Mucosa of descending colon (tissue), 3 donors: ENCODE measurements around the gene NR6A1. TPM values are rescaled to one million over a fixed set of nuclear protein-coding genes. Genes with fewer than 3 reads are reported as not detected.

ENCODE experiments used
- ATAC-seq: fragments of 200-7000 bp; cut with Tn5 transposase; one replicate; pipeline ENCODE4 v1.9.1; 2020; ENCODE audit warnings: mild to moderate bottlenecking, moderate library complexity
- DNase-seq, 3 donors: peaks; one replicate each; pipeline ENCODE4 v3.0.0-alpha.2; 2020
- H3K36me3 ChIP-seq: fragments of 200-600 bp; one replicate; pipeline ENCODE4 v1.8.0; 2021; ENCODE audit warnings: low read depth, mild to moderate bottlenecking
- H3K4me1 ChIP-seq: fragments of 200-600 bp; one replicate; pipeline ENCODE4 v1.8.0; 2021; ENCODE audit warnings: low read depth, mild to moderate bottlenecking
- H3K4me3 ChIP-seq: fragments of 200-600 bp; one replicate; pipeline ENCODE4 v1.8.0; 2021; ENCODE audit warnings: mild to moderate bottlenecking
- H3K9me3 ChIP-seq: fragments of 200-600 bp; one replicate; pipeline ENCODE4 v1.8.0; 2021; ENCODE audit warnings: mild to moderate bottlenecking
- intact Hi-C, 2 donors: fragments of 100-400 bp; cut with DNase I in 1 of 2; cut with micrococcal nuclease in 1 of 2; formaldehyde crosslinking; loops; one replicate each; pipeline versions ENCODE4 v1.11.0 to v1.11.1; 2022; cut with DNase I, micrococcal nuclease
- total RNA-seq, 3 donors: library from RNA; stranded (reverse); fragmentation: NEBNext Ultra II Directional in 2 of 3; extraction: Animal tissue kit (Norgen Biotek cat#: 25700) in 2 of 3; gene quantifications; one replicate each; pipeline versions ENCODE4 v1.2.1 to v1.2.4, GENCODE V29; 2021 to 2023
- TF ChIP-seq, protein P1 (sequence below): fragments of 200-600 bp; IDR thresholded peaks from one replicate; pipeline ENCODE4 v1.8.0; 2022; ENCODE audit warnings: antibody characterized with exemption, mild to moderate bottlenecking
- donor health status: DM: no; HTN: no; CAD: no; lungs with moderate emphysema.
- donor health status: DM: no; HTN: no; CAD: no.
- donor health status: DM: no; HTN: yes; CAD: no.

Gene NR6A1
- total RNA-seq, 3 donors from 2014 or later = 5.6 to 8.4 (median 7.0) TPM

GRCh38 chr9:124487260-124488182 is 283.6 kb downstream of the NR6A1 start:
- no peak overlapping the region for H3K4me3 ChIP-seq
- no peaks in the 10 kb centered on the region for H3K4me1 ChIP-seq
- intact Hi-C loops = no loop called here
- ATAC-seq (no peak), DNase-seq (no peak)
- TF ChIP-seq, protein P1, sequence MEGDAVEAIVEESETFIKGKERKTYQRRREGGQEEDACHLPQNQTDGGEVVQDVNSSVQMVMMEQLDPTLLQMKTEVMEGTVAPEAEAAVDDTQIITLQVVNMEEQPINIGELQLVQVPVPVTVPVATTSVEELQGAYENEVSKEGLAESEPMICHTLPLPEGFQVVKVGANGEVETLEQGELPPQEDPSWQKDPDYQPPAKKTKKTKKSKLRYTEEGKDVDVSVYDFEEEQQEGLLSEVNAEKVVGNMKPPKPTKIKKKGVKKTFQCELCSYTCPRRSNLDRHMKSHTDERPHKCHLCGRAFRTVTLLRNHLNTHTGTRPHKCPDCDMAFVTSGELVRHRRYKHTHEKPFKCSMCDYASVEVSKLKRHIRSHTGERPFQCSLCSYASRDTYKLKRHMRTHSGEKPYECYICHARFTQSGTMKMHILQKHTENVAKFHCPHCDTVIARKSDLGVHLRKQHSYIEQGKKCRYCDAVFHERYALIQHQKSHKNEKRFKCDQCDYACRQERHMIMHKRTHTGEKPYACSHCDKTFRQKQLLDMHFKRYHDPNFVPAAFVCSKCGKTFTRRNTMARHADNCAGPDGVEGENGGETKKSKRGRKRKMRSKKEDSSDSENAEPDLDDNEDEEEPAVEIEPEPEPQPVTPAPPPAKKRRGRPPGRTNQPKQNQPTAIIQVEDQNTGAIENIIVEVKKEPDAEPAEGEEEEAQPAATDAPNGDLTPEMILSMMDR = no peak
- H3K9me3 ChIP-seq = no peaks in the 10 kb centered on the region
- no peaks in the 10 kb centered on the region for H3K36me3 ChIP-seq

- no peak overlapping the region for H3K4me3 ChIP-seq
- H3K4me1 ChIP-seq = no peaks in the 10 kb centered on the region
- H3K9me3 ChIP-seq = no peaks in the 10 kb centered on the region
- no peaks in the 10 kb centered on the region for H3K36me3 ChIP-seq
- DNase-seq = no peak
- ATAC-seq = no peak
- TF ChIP-seq, protein P1 = no peak
- intact Hi-C loops = no loop called here
Observed at GRCh38 chr9:124486778-124487259, 284.3 kb downstream of the NR6A1 start.

DNA sequence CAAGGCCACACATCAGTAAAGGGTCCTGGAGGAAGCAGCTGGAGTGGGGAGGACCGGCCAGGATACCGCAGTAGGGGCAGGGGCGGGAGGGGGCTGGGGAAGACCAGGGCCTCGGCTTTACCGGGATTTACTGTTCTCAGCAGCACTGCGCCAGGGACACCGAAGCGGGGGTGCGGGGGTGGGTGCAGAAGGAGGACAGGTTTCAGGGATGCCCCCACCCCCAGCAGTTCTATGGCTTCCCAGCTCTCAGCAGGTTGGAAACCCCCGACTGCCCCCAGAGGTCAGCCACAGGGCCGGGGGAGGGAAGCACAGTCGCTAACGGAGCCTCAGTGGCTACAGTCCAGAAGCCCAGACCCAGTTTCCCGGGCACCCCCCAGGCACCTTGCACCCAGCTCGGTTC is 285.2 kb downstream of the NR6A1 start:
- Histone ChIP-seq H3K4me3 (no peak overlapping the region), H3K36me3 (no peaks in the 10 kb centered on the region), H3K9me3 (no peaks in the 10 kb centered on the region), H3K4me1 (no peaks in the 10 kb centered on the region)
- intact Hi-C loops = no loop called here
- ATAC-seq (no peak), DNase-seq (no peak)
- TF ChIP-seq, protein P1 = no peak

- no peaks in the 10 kb centered on the region for H3K36me3 ChIP-seq
- H3K9me3 ChIP-seq = no peaks in the 10 kb centered on the region
- intact Hi-C loops = no loop called here
- TF ChIP-seq, protein P1 = no peak
- peaks cover 2% of the 10 kb centered on the region for H3K4me1 ChIP-seq
- no peak overlapping the region for H3K4me3 ChIP-seq
- DNase-seq (no peak), ATAC-seq (no peak)
Observed at GRCh38 chr9:124485201-124485600, 285.9 kb downstream of the NR6A1 start.

GRCh38 chr9:124483481-124483880 is 287.6 kb downstream of the NR6A1 start:
- TF ChIP-seq, protein P1 = no peak
- Histone ChIP-seq H3K36me3 (no peaks in the 10 kb centered on the region), H3K4me3 (no peak overlapping the region), H3K4me1 (peaks cover 3% of the 10 kb centered on the region), H3K9me3 (no peaks in the 10 kb centered on the region)
- DNase-seq (no peak), ATAC-seq (no peak)
- intact Hi-C loops = no loop called here
